K562 treated with DMSO at 1 percent for 48 hours (cell line): ENCODE results near the gene SEMA3E. TPM values are rescaled to one million over a fixed set of nuclear protein-coding genes. Genes with fewer than 3 reads are reported as not detected.

Experiments
- total RNA-seq: library from RNA; unstranded; fragments of 300-600 nt; gene quantifications from 2 replicates; pipeline ENCODE4 v1.2.3, GENCODE V29; 2022; ENCODE audit warnings: low replicate concordance; ENCODE audit errors: extremely low read depth

SEMA3E gene
- not detected in 2 replicates for total RNA-seq

DNA sequence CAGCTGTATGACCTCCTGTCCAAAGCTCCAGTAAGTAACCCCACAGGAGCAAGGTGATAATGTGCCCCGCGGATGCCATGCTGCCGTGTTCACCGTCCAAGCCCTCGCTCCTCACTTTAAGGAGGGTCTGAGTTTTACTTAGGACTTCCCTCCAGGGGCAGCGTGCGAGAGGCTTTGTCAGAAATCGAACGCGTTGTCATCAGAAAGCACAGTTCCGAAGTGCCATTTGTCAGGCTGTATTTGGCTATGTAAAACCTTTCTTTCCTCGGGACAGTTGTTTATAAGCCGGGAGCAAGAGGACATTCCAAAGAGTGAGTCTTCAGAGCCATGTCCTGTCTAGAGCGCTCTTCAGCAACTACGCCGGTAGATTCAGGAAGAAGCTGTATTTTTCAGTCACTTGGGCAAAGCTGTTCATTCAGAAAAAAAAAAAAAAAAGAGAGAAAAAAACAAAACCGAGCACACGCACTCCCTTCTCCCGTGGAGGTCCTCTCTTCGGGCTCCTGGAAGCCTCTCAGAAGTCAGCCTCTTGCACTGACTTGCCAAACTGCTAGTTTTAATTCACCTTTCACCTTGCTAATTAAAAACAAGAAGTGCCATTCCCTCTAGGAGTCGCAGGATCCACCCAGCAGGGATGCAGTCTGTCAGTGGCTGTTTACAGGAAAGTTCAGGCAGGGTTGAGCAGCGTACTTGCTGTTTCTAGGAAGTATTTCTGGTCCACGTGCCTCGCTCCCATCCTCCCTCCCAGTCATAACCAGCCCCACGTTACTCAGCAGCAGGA is at the start of gene SEMA3E:
Gene SEMA3E (minus strand): TSS at position 676 of the 778 bp plus-strand sequence.

